ENCODE results near the gene RNF220. TPM values are rescaled to one million over a fixed set of nuclear protein-coding genes. Genes with fewer than 3 reads are reported as not detected.

The RNF220 gene
- total RNA-seq (2022; extraction: Qiagen RNA extraction), result 55.3 to 62.4 TPM (median 61.0 TPM) in 5 replicates

DNA sequence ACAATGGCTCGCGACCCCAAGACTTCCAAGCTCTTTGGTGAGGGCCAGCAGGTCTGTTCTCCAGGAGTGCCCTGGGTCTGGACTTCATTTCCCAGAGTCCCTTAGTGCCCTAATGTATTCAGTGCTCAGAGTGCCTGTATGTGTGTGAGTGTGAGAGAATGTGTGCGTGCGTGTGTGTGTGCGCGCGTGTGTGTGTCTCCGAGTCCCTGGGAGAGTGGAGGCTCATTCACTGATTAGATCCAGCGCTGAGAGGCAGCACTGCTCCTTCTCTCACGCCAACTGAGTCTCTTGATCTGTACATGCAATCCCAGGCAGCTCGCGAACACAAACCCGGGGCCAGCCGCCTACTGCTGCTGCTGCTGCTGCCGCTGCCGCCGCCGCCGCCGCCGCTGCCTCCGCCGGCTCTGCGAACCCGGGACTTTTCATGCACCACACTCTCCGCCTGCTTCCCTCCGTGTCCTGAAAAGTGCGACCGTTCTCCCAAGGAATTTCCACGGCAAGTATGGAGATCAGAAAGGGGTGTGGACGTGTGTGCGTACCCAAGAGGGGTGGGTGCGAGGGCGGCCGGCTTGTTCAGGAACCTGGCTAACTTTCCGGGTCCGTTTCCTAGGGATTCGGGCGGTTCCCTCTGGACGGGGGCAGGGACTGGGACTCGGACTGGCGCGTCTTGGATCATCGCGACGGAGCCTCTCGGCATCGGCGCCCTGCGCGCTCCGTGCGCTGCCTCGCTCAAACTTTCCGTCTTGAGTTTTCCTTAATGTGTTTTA, at the start of gene RNF220:
RNF220 (plus strand) TSS at position 225 of the 767 bp plus-strand sequence.

DNA sequence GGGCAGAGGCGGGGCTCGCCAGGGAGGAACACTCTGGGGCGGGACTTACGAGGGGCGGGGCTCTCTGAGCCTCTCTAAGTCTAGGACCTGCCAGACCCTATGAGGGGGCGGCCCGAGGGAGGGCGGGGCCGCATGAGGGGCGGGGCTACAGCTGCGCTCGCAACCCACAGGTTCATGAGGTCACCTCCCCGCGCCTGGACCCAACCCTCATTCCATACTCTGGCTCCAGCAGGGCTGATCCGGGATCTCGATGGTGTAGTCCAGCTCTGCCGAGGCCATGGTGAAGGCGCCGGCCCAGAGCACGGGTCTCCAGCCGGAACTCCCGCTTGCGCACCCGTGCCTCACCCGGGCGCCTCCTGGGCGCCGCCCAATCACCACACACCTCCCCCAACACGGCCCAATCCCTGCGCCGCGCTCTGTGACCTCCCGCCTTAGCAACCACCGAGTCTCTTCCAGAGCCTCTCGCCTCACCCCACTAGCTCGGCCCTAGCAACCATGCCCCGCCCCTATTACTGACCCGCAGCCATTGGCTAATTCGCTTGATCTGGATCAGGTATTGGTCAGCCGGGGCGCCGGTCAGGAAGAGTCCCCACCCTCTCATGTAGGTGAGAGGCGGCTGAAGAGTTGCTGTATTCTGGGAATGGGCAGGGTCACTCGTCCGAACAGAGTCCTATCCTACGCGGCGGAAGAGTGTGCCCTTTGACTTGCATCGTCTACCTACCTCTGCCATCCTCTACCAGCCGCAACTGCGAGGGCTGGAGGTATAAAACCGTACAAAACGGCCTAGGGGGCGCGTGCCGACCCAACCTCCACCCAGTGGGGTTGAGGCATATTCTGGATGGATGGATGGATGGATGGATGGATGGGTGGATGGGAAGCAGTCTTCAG, 269.3 kb downstream of the RNF220 start, which contains the start of the genes ARMH1 and TMEM53:
ARMH1 (plus strand) TSS at position 602 of the 888 bp plus-strand sequence. CDS start 14,984 bp downstream, outside the sequence.
TMEM53 (minus strand) TSS at position 369 of the 888 bp plus-strand sequence; CDS start at position 279, 90 bp downstream.

Other genes starting within 250 kb of the RNF220 start
- gene DMAP1, start 191.8 kb upstream of the RNF220 start, total RNA-seq (2022; extraction: Qiagen RNA extraction), result 19.6 to 23.0 TPM (median 21.1 TPM) in 5 replicates
- gene ERI3, start 50.0 kb upstream of the RNF220 start, total RNA-seq (2022; extraction: Qiagen RNA extraction), result 47.0 to 59.3 TPM (median 57.8 TPM) in 5 replicates